GM12878 (cell line): ENCODE results near the gene TMX3. TPM values are rescaled to one million over a fixed set of nuclear protein-coding genes. Genes with fewer than 3 reads are reported as not detected.

Experiments used
- ATAC-seq: fragments of 200-7000 bp; cut with Tn5 transposase; 3 replicates; pipeline ENCODE4 v1.9.1; 2020; ENCODE audit warnings: mild to moderate bottlenecking, moderate library complexity
- BruUV-seq: library from RNA; stranded (reverse); fragments of 400-500 nt; replicated peaks from 2 replicates; lab custom pipeline; 2021; lab: Mats Ljungman, UMichigan
- CTCF ChIA-PET: fragments of 300-600 bp; sonication (Branson Sonifier 250); formaldehyde crosslinking; extraction: SDS; loops from one replicate; lab custom pipeline; 2021; ENCODE audit warnings: inconsistent platforms; lab: Yijun Ruan, JAX
- POLR2A ChIA-PET: fragments of 350-600 bp; formaldehyde crosslinking; extraction: SDS; loops from one replicate; lab custom pipeline; 2021; ENCODE audit warnings: inconsistent platforms; lab: Charles Lee
- RAD21 ChIA-PET: fragments of 300-600 bp; sonication (Branson Sonifier 250); formaldehyde crosslinking; loops from one replicate; lab custom pipeline; 2023; ENCODE audit warnings: antibody characterized with exemption; ENCODE audit not compliant: unreplicated experiment; lab: Charles Lee
- SMC1A ChIA-PET: fragments of 300-600 bp; sonication (Branson Sonifier 250); formaldehyde crosslinking; loops from one replicate; lab custom pipeline; 2023; ENCODE audit not compliant: unreplicated experiment, uncharacterized antibody; lab: Charles Lee
- DNase-seq: peaks from one replicate; pipeline ENCODE4 v3.0.0-alpha.2; 2011; ENCODE audit warnings: low read depth, low spot score
- FAIRE-seq: peaks from 3 replicates; lab custom pipeline; 2011; peaks lifted over from hg19 to GRCh38; lab: Jason Lieb, UNC
- H2AFZ ChIP-seq: 2 replicates; pipeline ENCODE4 v1.6.0; 2011; ENCODE audit warnings: low read depth, low read length, control low read depth; ENCODE audit not compliant: control insufficient read depth
- H3K27ac ChIP-seq: 2 replicates; pipeline ENCODE4 v1.5.1; 2011; ENCODE audit warnings: control low read depth; ENCODE audit not compliant: control insufficient read depth, insufficient read depth
- H3K27me3 ChIP-seq, 2 experiments: replicated peaks in 1 of 2; 2 replicates each; pipeline versions ENCODE4 v1.6.0 to v1.6.1; 2011; ENCODE audit warnings: low read length in 1 of 2; ENCODE audit not compliant: control insufficient read depth in 2 of 2, insufficient read depth in 2 of 2
- H3K36me3 ChIP-seq, 2 experiments: 2 replicates each; pipeline ENCODE4 v1.5.1; 2011; ENCODE audit warnings: low read length in 1 of 2; ENCODE audit not compliant: control insufficient read depth in 2 of 2, insufficient read depth in 2 of 2
- H3K4me1 ChIP-seq: 2 replicates; pipeline ENCODE4 v1.6.1; 2011; ENCODE audit warnings: mild to moderate bottlenecking, low read length, moderate library complexity, mixed read lengths; ENCODE audit not compliant: control insufficient read depth, insufficient read depth
- H3K4me2 ChIP-seq: 2 replicates; pipeline ENCODE4 v1.6.0; 2011; ENCODE audit warnings: control low read depth; ENCODE audit not compliant: control insufficient read depth, insufficient read depth
- H3K4me3 ChIP-seq: fragments of 200-600 bp; sonication (generic); 2 replicates; pipeline ENCODE4 v1.5.1; 2016
- H3K79me2 ChIP-seq: 2 replicates; pipeline ENCODE4 v1.6.0; 2011; ENCODE audit warnings: low read length; ENCODE audit not compliant: control insufficient read depth, insufficient read depth
- H3K9ac ChIP-seq: 2 replicates; pipeline ENCODE4 v1.8.0; 2011; ENCODE audit warnings: low read length, control low read depth, mixed read lengths; ENCODE audit not compliant: control insufficient read depth, insufficient read depth
- H3K9me3 ChIP-seq: replicated peaks from 3 replicates; pipeline ENCODE4 v1.5.1; 2011; ENCODE audit warnings: mild to moderate bottlenecking, low read length; ENCODE audit not compliant: control insufficient read depth, insufficient read depth
- H4K20me1 ChIP-seq: 2 replicates; pipeline ENCODE4 v1.6.0; 2011; ENCODE audit not compliant: control insufficient read depth, insufficient read depth
- ATF3 ChIP-seq: IDR thresholded peaks from 2 replicates; pipeline ENCODE4 v1.6.1; 2011; ENCODE audit warnings: low read depth, mild to moderate bottlenecking, low read length, moderate library complexity, borderline replicate concordance; ENCODE audit errors: extremely low read depth
- BCL11A ChIP-seq: IDR thresholded peaks from 2 replicates; pipeline ENCODE4 v1.6.1; 2011; ENCODE audit warnings: low read depth, low read length
- BCL3 ChIP-seq: IDR thresholded peaks from 2 replicates; pipeline ENCODE4 v1.6.1; 2011; ENCODE audit warnings: borderline replicate concordance, low read depth, mild to moderate bottlenecking, moderate library complexity, low read length; ENCODE audit not compliant: insufficient read depth, poor library complexity, severe bottlenecking
- CHD4 ChIP-seq: fragments of 200-600 bp; sonication (generic); IDR thresholded peaks from 2 replicates; pipeline ENCODE4 v1.6.1; 2016; ENCODE audit warnings: mild to moderate bottlenecking
- DPF2 ChIP-seq: fragments of 450-650 bp; IDR thresholded peaks from 2 replicates; pipeline ENCODE4 v1.6.1; 2017; ENCODE audit warnings: mild to moderate bottlenecking
- FOXK2 ChIP-seq: fragments of 450-650 bp; IDR thresholded peaks from 2 replicates; pipeline ENCODE4 v1.6.1; 2017; ENCODE audit warnings: mild to moderate bottlenecking, moderate library complexity
- HDAC6 ChIP-seq: fragments of 200-600 bp; sonication (generic); IDR thresholded peaks from one replicate; pipeline ENCODE4 v1.8.0; 2017; ENCODE audit warnings: antibody characterized with exemption; ENCODE audit not compliant: unreplicated experiment
- IKZF1 ChIP-seq: fragments of 450-650 bp; conservative IDR thresholded peaks from 2 replicates; pipeline ENCODE4 v1.6.1; 2017; ENCODE audit warnings: antibody characterized with exemption, mild to moderate bottlenecking
- IRF3 ChIP-seq: fragments of 450-650 bp; IDR thresholded peaks from 2 replicates; pipeline ENCODE4 v1.6.1; 2014; ENCODE audit warnings: mild to moderate bottlenecking
- JUND ChIP-seq: IDR thresholded peaks from 2 replicates; pipeline ENCODE4 v1.6.1; 2012; ENCODE audit warnings: low read depth, mild to moderate bottlenecking, low read length, improper control_type of control experiment, moderate library complexity
- MEF2A ChIP-seq: IDR thresholded peaks from 2 replicates; pipeline ENCODE4 v1.6.1; 2011; ENCODE audit warnings: low read depth, mild to moderate bottlenecking, low read length, moderate library complexity; ENCODE audit not compliant: insufficient read depth
- MTA2 ChIP-seq: fragments of 450-650 bp; IDR thresholded peaks from 2 replicates; pipeline ENCODE4 v1.6.1; 2016; ENCODE audit warnings: low read depth, mild to moderate bottlenecking, moderate library complexity
- MTA3 ChIP-seq: IDR thresholded peaks from 2 replicates; pipeline ENCODE4 v1.6.1; 2012; ENCODE audit warnings: low read length, inconsistent platforms, borderline replicate concordance
- MYC ChIP-seq: IDR thresholded peaks from 2 replicates; pipeline ENCODE4 v1.6.1; 2011; ENCODE audit warnings: mild to moderate bottlenecking, low read length, moderate library complexity, inconsistent platforms; ENCODE audit not compliant: insufficient read depth, insufficient replicate concordance, insufficient read length, severe bottlenecking
- NFXL1 ChIP-seq: fragments of 450-650 bp; IDR thresholded peaks from 2 replicates; pipeline ENCODE4 v1.6.1; 2017; ENCODE audit warnings: antibody characterized with exemption, mild to moderate bottlenecking, borderline replicate concordance
- POLR2AphosphoS2 ChIP-seq: IDR thresholded peaks from 2 replicates; pipeline ENCODE4 v1.6.1; 2011; ENCODE audit warnings: low read depth, mild to moderate bottlenecking, low read length, improper control_type of control experiment, moderate library complexity
- RELA ChIP-seq: fragments of 450-650 bp; IDR thresholded peaks from 2 replicates; pipeline ENCODE4 v1.8.0; 2014; ENCODE audit warnings: borderline replicate concordance; ENCODE audit not compliant: partially characterized antibody
- RUNX3 ChIP-seq: IDR thresholded peaks from 2 replicates; pipeline ENCODE4 v1.6.1; 2012; ENCODE audit warnings: low read length, inconsistent platforms
- TCF3 ChIP-seq: IDR thresholded peaks from 2 replicates; pipeline ENCODE4 v1.6.1; 2012; ENCODE audit warnings: low read depth, mild to moderate bottlenecking, low read length, borderline replicate concordance; ENCODE audit not compliant: insufficient read depth
- WRNIP1 ChIP-seq: IDR thresholded peaks from 2 replicates; pipeline ENCODE4 v1.6.1; 2011; ENCODE audit warnings: low read depth, low read length, improper control_type of control experiment, borderline replicate concordance
- ZNF622 ChIP-seq: fragments of 450-650 bp; IDR thresholded peaks from 2 replicates; pipeline ENCODE4 v1.6.1; 2017; ENCODE audit warnings: mild to moderate bottlenecking, inconsistent platforms
- WGBS: methylation state at CpG from one replicate; pipeline ENCODE4 v1.1.6; 2016; ENCODE audit warnings: low lambda C conversion rate; ENCODE audit not compliant: insufficient replicate concordance, insufficient coverage; ENCODE audit errors: missing lambda C conversion rate; 5-methylcytosine and 5-hydroxymethylcytosine counted together
- in situ Hi-C: fragments of 300-500 bp; cut with MboI; formaldehyde crosslinking; loops from 9 replicates; pipeline ENCODE4 v1.14.3; 2018; ENCODE audit warnings: mixed read lengths
- intact Hi-C: fragments of 100-400 bp; cut with micrococcal nuclease; formaldehyde crosslinking; loops from one replicate; pipeline ENCODE4 v1.14.2; 2022; ENCODE audit not compliant: unreplicated experiment
- polyA plus RNA-seq, 11 experiments: library from polyadenylated mRNA; depleted of rRNA in 4 of 11; unstranded in 6 of 11; stranded (reverse) in 5 of 11; fragments of >200 nt; fragmentation: Nextera tagmentation in 4 of 11; fragmentation: Illumina TruSeq in 1 of 11; extraction: Ambion mirVana in 4 of 11; extraction: Trizol in 1 of 11; gene quantifications; 1 replicate in 1 of 11; 2 replicates in 10 of 11; pipeline versions ENCODE4 v1.2.1 to v1.2.3, GENCODE V29; 2011 to 2016; ENCODE audit warnings: inconsistent platforms in 2 of 11, missing spikeins in 2 of 11, low read depth in 1 of 11
- total RNA-seq, 4 experiments: library from RNA; depleted of rRNA in 3 of 4; stranded (reverse); fragments of >200 nt in 3 of 4; fragmentation: Illumina TruSeq in 1 of 4; extraction: Trizol in 1 of 4; gene quantifications; 2 replicates each; pipeline versions ENCODE4 v1.2.1 to v1.2.3, GENCODE V29; 2013 to 2021

Gene TMX3
- total and polyA plus RNA-seq, 10 of the 15 experiments (the other 5 are each of a cell fraction or from before 2014, with no cell fraction given): 14.2 to 85.6 (median 29.7) TPM

- TF ChIP-seq RUNX3 (no peak), BCL11A (no peak), JUND (no peak), IRF3 (no peak), MTA3 (no peak), BCL3 (no peak), POLR2AphosphoS2 (no peak), HDAC6 (no peak), FOXK2 (no peak), MYC (no peak), RELA (no peak)
- TF ChIP-seq, all 136 proteins: peak for 0
These were observed 8.6 kb upstream of the TMX3 start (continued) for GRCh38 chr18:68723539-68723938.

GRCh38 chr18:68722821-68723220 lies 7.9 kb upstream of the TMX3 start:
- 0% methylated on average over 1 of the region's 1 CpG for WGBS
- Histone ChIP-seq H3K4me1 (peaks cover 19% of the 10 kb centered on the region), H3K27ac (no peak overlapping the region), H3K9ac (no peak overlapping the region), H2AFZ (no peak overlapping the region), H3K36me3 (peaks cover 0 to 3% of the 10 kb centered on the region in 2 experiments; a peak in 1 of 4 replicates), H3K4me2 (peak overlapping the region; percentile 27; the same call in 1 of the 2 replicates), H3K27me3 (no peaks in the 10 kb centered on the region), H3K9me3 (peaks cover 6% of the 10 kb centered on the region; the same call in 2 of the 3 replicates), H3K79me2 (no peaks in the 10 kb centered on the region), H3K4me3 (no peak overlapping the region), H4K20me1 (no peaks in the 10 kb centered on the region)
- intact Hi-C loops (no loop called here), in situ Hi-C loops (no loop called here)
- RAD21 ChIA-PET: interaction anchor here (1.1 kb wide), 1 partner anchor 36 kb away, joined by 3 read pairs; no protein-coding TSS in a partner anchor
- DNase-seq (no peak), ATAC-seq (peak; percentile 37; the same call in 2 of the 3 replicates), FAIRE-seq (no peak)
- POLR2A ChIA-PET: interaction anchor here (0.6 kb wide), 1 partner anchor 61 kb away, joined by 7 read pairs; no protein-coding TSS in a partner anchor
- SMC1A ChIA-PET: interaction anchor here (1.4 kb wide), 1 partner anchor 13 kb away, joined by 4 read pairs; no protein-coding TSS in a partner anchor
- BruUV-seq: no TSS peak
- CTCF ChIA-PET: no interaction called here
- TF ChIP-seq IKZF1 (no peak), NFXL1 (no peak), RUNX3 (no peak), CHD4 (no peak), TCF3 (no peak), ATF3 (no peak), WRNIP1 (no peak), ZNF622 (no peak), MTA2 (no peak), MEF2A (no peak), DPF2 (no peak)
